Panc1 (cell line): ENCODE data around the gene TPRG1. TPM values are rescaled to one million over a fixed set of nuclear protein-coding genes. Genes with fewer than 3 reads are reported as not detected.

Source experiments
- ATAC-seq: fragments of 200-7000 bp; cut with Tn5 transposase; 2 replicates; pipeline ENCODE4 v1.9.1; 2020; ENCODE audit warnings: mild to moderate bottlenecking, moderate library complexity
- BruUV-seq: library from RNA; stranded (reverse); fragments of 400-500 nt; replicated peaks from 2 replicates; lab custom pipeline; 2021; lab: Mats Ljungman, UMichigan
- CTCF ChIA-PET: fragments of 300-600 bp; sonication (Branson Sonifier 250); formaldehyde crosslinking; loops from one replicate; lab custom pipeline; 2022; ENCODE audit warnings: antibody characterized with exemption; lab: Charles Lee
- POLR2A ChIA-PET: fragments of 300-600 bp; sonication (Branson Sonifier 250); formaldehyde crosslinking; loops from one replicate; lab custom pipeline; 2022; ENCODE audit warnings: antibody characterized with exemption; lab: Charles Lee
- DNase-seq: peaks from one replicate; pipeline ENCODE4 v3.0.0-alpha.2; 2010; ENCODE audit warnings: low read depth, low spot score
- H3K27ac ChIP-seq: 2 replicates; pipeline ENCODE4 v1.5.1; 2011; ENCODE audit warnings: mild to moderate bottlenecking, low read length, inconsistent platforms
- H3K27me3 ChIP-seq: fragments of 200-500 bp; sonication (Bioruptor generic); 2 replicates; pipeline ENCODE4 v1.6.0; 2014; ENCODE audit warnings: low read length, inconsistent platforms; ENCODE audit not compliant: control insufficient read depth, insufficient read depth
- H3K36me3 ChIP-seq: fragments of 200-500 bp; sonication (Bioruptor generic); 2 replicates; pipeline ENCODE4 v1.5.1; 2014; ENCODE audit warnings: inconsistent platforms, mild to moderate bottlenecking, low read length, moderate library complexity; ENCODE audit not compliant: control insufficient read depth, insufficient read depth
- H3K4me1 ChIP-seq: 2 replicates; pipeline ENCODE4 v1.5.1; 2011; ENCODE audit warnings: inconsistent platforms, mild to moderate bottlenecking, low read length, moderate library complexity; ENCODE audit not compliant: control insufficient read depth, insufficient read depth
- H3K4me3 ChIP-seq, 2 experiments: 2 replicates each; pipeline ENCODE4 v1.5.1; 2011 to 2012; ENCODE audit warnings: low read depth in 2 of 2, low read length in 2 of 2, mild to moderate bottlenecking in 2 of 2, inconsistent platforms in 1 of 2, moderate library complexity in 1 of 2
- H3K9me3 ChIP-seq: fragments of 200-500 bp; sonication (Bioruptor generic); 2 replicates; pipeline ENCODE4 v1.5.1; 2014; ENCODE audit warnings: low read depth, mild to moderate bottlenecking, inconsistent platforms, low read length, moderate library complexity; ENCODE audit not compliant: control insufficient read depth, insufficient read depth
- CTCF ChIP-seq: fragments of 450-650 bp; IDR thresholded peaks from 2 replicates; pipeline ENCODE4 v1.5.1; 2017; ENCODE audit warnings: mild to moderate bottlenecking
- POLR2AphosphoS5 ChIP-seq: IDR thresholded peaks from 2 replicates; pipeline ENCODE4 v1.6.1; 2012; ENCODE audit warnings: mild to moderate bottlenecking, low read depth, low read length, moderate library complexity
- REST ChIP-seq, 2 experiments: IDR thresholded peaks; 2 replicates each; pipeline ENCODE4 v1.6.1; 2011 to 2012; ENCODE audit warnings: low read depth in 2 of 2, control low read depth in 1 of 2, low read length in 1 of 2, mild to moderate bottlenecking in 1 of 2, moderate library complexity in 1 of 2; ENCODE audit not compliant: insufficient read depth in 1 of 2
- SIN3A ChIP-seq: IDR thresholded peaks from 2 replicates; pipeline ENCODE4 v1.6.1; 2012; ENCODE audit warnings: low read depth, mild to moderate bottlenecking, low read length, moderate library complexity, borderline replicate concordance; ENCODE audit not compliant: insufficient read depth
- TCF7L2 ChIP-seq: IDR thresholded peaks from 2 replicates; pipeline ENCODE4 v1.6.1; 2011; ENCODE audit warnings: mild to moderate bottlenecking, low read depth, low read length, inconsistent platforms
- in situ Hi-C: cut with HindIII; loops from 2 replicates; pipeline ENCODE4 v1.10.0; 2016; ENCODE audit warnings: low sequenced_read_pairs, low pct_unique_long_range_greater_than_20kb
- intact Hi-C: fragments of 100-400 bp; cut with micrococcal nuclease; formaldehyde crosslinking; loops from one replicate; pipeline ENCODE4 v1.10.0; 2022; ENCODE audit not compliant: unreplicated experiment
- total RNA-seq: library from RNA; stranded (reverse); gene quantifications from one replicate; pipeline ENCODE4 v1.2.1, GENCODE V29; 2021; ENCODE audit not compliant: unreplicated experiment

The TPRG1 gene
- total RNA-seq, 1 experiment from 2014 or later: not detected

DNA sequence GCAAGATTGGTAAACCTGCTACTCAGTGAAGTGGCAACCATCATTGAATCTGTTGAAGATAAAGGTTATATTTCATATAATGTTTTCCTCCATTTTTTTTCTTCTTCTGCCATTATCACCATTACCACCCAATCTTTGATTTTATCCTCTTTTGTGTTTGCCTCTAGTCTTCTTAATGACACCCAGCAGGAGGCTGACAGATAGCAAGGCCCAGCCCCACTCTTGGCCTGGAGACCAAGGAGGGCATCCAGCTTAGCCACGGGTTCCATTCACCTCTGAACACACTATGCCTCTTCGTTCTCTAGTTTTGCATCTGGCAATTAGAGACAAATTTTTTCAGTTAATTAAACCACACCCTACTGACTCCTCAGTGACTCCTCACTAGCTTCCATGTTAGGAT is 129.7 kb downstream of the TPRG1 start:
- ATAC-seq (no peak), DNase-seq (no peak)
- in situ Hi-C loops: no loop called here
- POLR2A ChIA-PET: no interaction called here
- Histone ChIP-seq H3K4me3 (no peak overlapping the region), H3K27me3 (no peaks in the 10 kb centered on the region), H3K36me3 (no peaks in the 10 kb centered on the region), H3K4me1 (peaks cover 15% of the 10 kb centered on the region; the same call in 1 of the 2 replicates), H3K9me3 (no peaks in the 10 kb centered on the region), H3K27ac (no peak overlapping the region)
- intact Hi-C loops: no loop called here
- BruUV-seq: no TSS peak
- CTCF ChIA-PET: no interaction called here
- TF ChIP-seq TCF7L2 (no peak), REST (IDR thresholded peaks at IDR 0.05; ENCODE audit: insufficient read depth in 1 of 2, low read depth in 2 of 2, low read length in 1 of 2) (no peak), POLR2AphosphoS5 (no peak), SIN3A (no peak), CTCF (no peak)

DNA sequence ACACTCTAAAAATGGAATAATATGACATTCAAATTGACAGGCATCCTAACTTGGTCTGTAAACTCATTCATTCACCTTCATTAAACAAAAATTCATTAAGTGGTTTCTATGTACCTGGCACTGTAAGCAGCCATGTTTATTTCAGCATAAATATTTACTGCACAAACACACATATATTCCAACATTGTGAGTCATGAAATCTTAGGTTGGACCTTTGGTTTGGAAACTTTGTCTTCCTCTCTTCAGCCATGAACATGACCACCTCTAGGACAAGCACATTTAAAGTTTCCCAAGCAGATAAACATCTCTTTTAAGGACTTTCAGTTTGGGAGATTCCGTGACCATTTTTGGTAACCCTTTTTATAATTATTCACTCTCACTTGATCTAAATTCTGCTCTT is 131.8 kb downstream of the TPRG1 start:
- TF ChIP-seq CTCF (no peak), SIN3A (no peak), POLR2AphosphoS5 (no peak), TCF7L2 (no peak), REST (IDR thresholded peaks at IDR 0.05; ENCODE audit: insufficient read depth in 1 of 2, low read depth in 2 of 2, low read length in 1 of 2) (no peak)
- peak overlapping the region; percentile 24; the same call in 1 of the 2 replicates for H3K27ac ChIP-seq
- intact Hi-C loops: no loop called here
- in situ Hi-C loops: no loop called here
- H3K27me3 ChIP-seq: no peaks in the 10 kb centered on the region
- ChIA-PET POLR2A (no interaction called here), CTCF (no interaction called here)
- no peak overlapping the region for H3K4me3 ChIP-seq
- DNase-seq (no peak), ATAC-seq (no peak)
- no peaks in the 10 kb centered on the region for H3K36me3 ChIP-seq
- no TSS peak for BruUV-seq
- no peaks in the 10 kb centered on the region for H3K9me3 ChIP-seq
- peaks cover 15% of the 10 kb centered on the region; the same call in 1 of the 2 replicates for H3K4me1 ChIP-seq
